HG03045 (cell line): Measurements from ENCODE around the gene SEMA4D.
"Not testable (repeated sequence)": the region's sequence is repeated elsewhere in the genome, so short reads cannot be mapped to it uniquely, and the experiment has no call there.

Experiments used
- ATAC-seq: cut with Tn5 transposase; IDR thresholded peaks from one replicate; pipeline ENCODE4 v1.9.1; 2021; ENCODE audit warnings: mild to moderate bottlenecking, moderate library complexity; ENCODE audit not compliant: unreplicated experiment

Gene SEMA4D

DNA sequence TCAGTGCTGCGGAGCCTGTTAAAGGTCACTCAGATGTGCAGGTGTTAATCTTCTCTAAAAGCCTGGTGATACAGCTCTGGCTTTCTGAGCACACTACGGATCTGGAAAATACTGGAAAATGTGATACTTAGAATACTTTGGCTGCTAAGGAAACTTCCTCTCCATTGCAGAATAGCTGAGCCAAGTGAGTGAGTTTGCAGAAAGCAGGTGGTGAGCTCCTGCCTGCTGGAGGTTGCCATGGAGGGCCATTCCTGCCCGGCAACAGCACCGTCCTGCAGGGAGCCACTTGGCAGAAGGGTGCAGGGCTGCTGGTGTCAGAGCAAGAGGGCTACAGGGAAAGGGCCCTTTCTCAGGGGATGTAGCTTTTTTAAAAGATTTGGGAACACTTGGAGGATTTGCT, 138.9 kb downstream of the SEMA4D start:
- ATAC-seq = no peak

DNA sequence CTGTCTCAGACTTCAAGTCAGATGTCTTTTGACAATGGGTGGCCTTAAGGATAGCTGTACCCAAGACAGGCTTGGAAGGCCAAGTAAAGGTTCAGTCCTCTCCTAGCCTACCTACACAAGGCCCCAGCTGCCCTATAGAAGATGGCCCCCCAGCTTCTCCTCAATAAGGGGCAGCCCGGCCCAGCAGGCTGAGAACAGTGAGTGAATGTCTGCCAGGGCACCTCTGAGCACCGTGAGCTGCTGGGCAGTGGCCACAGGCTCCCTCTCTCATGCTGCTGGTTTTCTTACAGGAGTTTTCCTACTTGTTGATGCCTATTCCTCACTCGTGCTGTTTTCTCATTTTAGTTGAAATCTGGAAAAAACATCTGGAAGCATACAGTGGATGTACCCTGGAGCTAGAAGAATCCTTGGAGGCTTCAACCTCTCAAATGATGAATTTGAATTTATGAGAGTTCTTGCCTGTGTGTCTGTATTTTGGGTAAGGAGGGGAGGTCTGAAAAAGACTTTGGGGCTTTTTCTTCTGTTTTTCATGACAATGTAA, 139.5 kb downstream of the SEMA4D start:
- ATAC-seq = no peak

DNA sequence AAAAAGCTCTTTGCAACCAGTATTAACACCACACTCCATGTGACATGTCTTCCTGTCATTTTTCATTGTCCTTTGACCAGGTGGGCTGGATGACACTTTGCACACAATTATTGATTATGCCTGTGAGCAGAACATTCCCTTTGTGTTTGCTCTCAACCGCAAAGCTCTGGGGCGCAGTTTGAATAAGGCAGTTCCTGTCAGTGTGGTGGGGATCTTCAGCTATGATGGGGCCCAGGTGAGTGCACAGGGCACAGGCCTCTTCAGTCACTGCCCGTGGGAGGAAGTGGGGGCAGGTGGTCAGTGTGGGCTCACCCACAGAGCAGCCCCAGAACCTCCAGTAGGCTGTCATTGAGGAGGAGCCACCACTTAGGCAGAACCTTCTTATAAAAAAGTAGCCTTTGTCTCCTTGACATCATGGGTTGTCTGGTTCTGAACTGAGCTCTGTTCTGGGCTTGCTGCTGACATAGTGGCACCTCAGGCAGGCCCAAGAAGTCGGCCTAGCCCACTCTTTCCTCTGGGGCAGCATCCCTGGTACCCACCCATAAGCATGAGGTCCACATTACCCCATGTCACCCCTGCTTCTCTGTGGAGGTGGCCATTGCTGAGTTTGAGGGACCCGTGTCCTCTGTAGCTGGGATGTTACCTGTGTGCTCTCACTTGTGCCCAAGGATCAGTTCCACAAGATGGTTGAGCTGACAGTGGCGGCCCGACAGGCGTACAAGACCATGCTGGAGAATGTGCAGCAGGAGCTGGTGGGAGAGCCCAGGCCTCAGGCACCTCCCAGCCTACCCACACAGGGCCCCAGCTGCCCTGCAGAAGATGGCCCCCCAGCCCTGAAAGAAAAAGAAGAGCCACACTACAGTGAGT, 140.3 kb downstream of the SEMA4D start:
- no peak for ATAC-seq

DNA sequence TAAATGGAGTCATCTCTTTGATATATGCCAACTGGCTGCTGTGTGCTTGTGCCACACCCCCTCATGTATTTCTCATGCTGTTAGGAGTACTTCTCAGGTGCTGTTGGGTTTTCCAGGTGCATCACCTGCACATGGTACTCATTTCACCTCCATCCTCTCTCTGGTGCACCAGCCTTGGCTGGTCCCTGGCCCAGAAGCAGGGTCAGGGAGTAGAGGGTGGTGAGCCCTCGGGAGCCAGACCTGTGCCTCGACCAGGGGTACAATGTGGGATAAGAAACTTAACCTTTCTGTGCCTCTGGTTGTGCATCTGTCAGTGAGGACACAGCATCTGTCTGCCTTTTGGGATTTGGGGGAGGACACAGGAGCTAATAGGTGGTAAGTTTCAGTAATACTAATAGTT, 141.1 kb downstream of the SEMA4D start:
- ATAC-seq = no peak

DNA sequence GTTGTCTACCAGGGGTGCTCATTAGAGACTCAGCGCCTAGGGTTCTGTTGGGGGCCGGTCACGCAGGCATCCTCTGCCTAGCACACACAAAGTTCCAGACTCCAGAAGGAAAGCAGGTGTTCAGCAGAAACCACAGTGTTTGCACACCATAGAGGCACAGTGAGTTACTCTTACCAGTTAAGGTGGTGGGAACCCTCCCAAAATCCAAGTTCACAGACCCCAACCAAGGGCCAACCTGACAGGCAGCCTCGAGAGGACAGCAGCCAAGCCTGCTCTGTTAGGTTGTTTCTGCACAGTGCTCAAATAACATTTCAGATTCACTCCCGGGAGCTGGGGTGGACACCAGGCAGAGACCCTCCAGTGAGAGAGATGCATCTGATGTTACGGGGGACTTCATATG, 143.4 kb downstream of the SEMA4D start:
- ATAC-seq = no peak

DNA sequence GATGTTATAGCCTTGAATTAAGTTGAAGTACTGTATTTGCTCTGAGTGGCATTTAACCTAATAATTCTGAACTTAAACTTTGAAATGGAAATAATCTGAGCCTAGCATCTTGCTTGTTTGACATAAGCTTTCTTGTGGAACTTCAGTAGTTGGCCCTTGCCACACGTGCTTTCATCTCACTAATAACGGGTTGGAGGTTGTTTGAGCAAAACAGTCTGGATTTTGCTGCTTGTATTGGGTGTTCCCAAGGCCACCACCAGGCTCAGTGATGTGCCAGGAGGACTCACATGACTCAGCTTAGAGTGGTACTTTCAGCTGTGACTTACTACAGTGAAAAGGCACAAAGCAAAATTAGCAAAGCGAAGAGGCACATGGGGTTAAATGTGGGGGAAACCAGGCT, 143.9 kb downstream of the SEMA4D start:
- ATAC-seq = no peak

DNA sequence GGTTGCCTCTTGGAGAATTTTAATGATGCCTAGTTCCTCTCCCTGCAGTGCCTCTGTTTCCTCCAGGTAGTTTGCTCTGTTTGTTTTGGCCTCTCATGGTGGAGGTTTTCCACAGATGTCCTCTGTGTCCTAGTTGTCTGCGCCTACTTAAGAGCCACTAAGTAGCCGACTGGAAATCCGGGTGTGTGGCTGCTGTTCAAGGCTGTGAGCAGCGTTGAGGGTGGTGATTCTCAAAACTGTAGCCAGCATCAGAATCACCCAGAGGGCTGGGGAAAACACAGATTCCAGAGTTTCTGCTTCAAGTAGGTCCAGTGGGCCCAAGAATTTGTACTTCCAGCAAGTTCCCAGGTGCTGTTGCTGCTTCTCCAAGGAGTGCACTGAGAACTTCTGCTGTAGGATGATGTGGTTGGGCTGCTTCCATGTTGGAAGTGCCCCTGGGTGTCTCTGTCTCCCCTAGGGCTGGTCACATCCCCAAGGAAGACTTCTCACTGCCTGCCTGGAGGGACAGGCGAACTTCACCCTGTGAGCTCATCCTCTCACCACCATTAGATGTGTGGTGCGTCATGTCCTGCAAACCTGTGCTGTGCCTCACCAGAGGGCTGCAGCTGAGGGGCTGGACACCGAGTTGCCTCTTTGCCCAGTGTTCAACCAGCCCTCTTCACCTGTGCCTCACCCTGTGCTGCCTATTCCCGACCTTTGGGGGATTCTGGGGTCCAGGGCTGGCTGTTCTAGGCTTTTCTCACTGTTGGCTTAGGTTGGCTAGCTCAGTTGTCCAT, 144.9 kb downstream of the SEMA4D start:
- no peak for ATAC-seq

DNA sequence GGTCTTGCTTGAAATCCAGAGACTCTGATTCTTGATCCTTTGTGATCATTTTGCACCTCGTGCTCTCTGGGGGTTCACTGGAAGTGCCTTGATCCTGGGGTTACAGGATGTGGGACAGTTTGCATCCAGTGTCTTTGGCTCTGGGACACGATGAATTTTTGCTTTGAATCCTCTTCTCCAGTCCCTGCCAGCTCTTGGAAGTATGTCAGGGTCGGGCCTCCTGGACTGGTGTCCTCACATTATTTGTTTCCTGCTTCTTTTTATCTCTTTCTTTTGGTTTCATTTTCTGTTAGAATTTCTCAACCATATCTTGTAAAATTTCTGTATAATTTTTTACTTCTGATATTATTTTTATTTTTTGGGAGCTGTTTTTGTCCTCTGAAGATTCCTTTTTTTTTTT, 145.5 kb downstream of the SEMA4D start:
- no peak for ATAC-seq

DNA sequence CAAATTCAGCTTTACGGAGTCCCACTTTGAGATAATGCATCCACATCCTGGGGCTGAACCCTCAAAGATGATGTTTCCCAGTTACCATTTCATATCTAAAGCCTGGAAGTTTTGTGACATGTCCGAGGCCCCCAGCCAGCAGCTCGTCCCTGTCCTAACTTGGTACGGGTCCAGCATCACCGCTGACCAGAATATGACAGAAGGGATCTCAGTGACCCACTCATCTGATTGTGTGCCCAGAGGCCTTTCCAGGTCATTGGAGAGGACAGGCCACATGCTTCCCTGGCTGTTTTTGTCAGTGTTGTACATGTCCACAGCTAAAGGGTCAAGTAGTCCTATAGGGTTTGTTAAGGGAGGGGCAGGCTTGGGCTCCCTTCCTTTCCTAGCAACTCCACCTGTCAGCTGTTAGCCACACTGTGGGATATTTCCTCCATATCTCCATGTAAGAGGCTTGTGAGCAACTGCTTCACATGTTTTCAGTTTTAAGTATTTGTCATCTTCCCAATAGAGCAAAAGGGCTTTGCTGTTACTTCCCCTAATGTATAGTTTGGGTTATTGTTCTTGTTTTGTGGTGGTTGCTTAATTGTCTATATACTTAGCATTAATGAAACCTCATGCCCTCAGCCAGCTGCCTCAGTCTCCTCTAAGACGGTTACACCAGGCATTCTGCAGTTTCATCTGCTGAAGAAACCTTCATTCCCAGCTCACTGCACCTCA, 146.2 kb downstream of the SEMA4D start:
- no peak for ATAC-seq

DNA sequence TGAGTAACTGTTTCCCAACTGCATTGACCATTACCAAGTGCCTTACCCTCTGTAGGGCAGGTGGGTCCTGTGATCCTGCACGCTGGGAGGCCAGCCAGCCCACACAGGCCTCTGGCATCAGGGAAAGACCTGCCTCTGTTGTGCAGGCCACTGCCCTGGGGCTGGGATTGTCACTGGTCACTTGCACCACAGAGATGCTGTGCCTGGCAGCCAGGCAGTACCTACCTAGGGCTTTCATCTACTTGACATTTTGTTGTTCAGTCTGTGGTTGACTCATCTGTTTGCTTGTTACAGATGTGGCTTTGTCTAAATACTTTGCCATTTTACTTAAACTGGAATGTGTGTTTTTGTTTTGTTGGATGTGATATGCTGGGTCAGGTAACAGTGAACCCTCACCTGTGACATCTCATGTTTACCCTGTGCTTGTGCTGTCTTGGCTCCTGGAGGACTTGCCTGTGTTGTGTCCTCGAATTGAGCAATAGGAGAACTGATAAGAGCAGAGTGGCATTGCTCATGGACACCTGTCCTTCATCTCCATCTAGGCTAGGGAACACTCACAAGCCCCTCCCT, 146.8 kb downstream of the SEMA4D start:
- no peak for ATAC-seq

DNA sequence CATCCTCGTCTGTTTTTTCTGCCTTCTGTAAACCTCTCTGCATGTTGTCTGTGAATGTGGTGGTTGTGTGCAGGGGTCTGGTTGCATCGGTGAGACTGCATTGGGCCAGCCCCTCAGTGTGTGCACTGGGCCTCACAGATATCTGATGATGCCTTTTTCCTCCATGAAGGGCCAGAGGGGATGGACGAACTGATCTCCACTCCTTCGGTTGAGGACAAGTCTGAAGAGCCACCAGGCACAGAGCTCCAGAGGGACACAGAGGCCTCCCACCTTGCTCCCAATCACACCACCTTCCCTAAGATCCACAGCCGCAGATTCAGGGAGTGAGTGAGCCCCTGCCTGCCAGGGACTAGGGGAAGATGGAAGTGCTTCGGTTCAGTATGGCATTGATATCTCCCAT, 148.3 kb downstream of the SEMA4D start:
- ATAC-seq = no peak

DNA sequence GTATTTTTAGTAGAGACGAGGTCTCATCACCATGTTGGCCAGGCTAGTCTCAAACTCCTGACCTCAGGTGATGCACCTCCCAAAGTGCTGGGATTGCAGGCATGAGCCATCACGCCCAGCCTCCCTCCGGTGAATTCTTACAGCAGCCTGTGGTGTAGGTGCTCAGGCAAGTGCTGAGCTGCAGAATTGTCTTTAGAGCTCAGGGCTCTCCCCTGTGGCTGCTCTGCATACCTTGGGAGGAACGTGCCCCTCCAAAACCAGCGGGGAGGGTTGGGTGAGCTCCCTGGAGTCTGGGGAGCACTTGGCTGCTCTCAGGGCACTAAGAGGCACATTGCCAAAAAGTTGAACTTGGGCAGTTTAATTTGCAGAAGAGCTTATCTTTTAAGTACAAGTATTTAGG, 150.3 kb downstream of the SEMA4D start:
- no peak for ATAC-seq

DNA sequence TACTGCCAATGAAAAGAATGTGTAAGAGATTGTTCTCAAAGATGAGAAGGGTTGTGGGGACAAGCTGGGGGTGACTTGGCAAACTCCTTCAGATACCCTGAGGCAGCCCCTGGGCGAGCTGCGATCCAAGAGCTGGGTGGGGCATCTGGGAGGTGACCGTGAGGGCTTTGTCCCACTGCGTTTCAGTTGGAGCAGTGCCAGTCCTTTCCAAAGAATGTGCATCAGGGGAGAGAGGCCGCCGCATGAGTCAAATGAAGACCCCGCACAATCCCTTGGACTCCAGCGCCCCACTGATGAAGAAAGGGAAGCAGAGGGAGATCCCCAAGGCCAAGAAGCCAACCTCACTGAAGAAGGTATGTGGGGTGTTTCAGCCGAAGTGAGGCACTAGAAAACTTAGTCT, 151.2 kb downstream of the SEMA4D start:
- ATAC-seq = no peak

DNA sequence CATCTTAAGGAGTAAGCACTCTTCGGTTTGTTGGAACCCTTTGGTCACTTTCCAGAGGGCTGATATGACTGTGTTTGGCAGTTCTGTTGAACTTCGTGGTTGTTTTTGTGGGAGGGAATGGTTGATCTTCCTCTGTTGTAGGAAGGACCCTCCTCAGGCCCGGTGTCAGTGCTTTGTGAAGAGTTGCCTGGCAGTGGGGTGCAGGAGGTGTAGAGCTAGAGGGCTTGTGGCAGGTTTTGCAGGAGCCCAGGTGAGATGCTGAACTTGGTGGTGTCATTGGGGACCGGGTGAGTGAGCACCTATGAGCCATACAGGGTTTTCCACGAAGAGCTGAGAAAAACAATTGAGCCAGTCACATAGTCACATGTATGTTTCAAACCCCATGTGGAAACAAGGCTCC, 152.4 kb downstream of the SEMA4D start:
- ATAC-seq = no peak

DNA sequence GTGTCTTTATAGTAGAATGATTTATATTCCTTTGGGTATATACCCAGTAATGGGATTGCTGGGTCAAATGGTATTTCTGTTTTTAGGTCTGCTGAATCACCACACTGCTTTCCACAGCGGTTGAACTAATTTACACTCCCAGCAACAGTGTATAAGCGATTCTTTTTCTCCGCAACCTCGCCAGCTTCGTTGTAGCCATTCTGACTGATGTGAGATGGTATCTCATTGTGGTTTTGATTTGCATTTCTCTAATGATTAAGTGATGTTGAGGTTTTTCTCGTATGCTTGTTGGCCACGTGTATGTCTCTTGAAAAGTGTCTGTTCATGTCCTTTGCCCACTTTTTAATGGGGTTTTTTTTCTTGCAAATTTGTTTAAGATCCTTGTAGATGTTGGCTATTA, 154.1 kb downstream of the SEMA4D start:
- not testable (repeated sequence) for ATAC-seq

DNA sequence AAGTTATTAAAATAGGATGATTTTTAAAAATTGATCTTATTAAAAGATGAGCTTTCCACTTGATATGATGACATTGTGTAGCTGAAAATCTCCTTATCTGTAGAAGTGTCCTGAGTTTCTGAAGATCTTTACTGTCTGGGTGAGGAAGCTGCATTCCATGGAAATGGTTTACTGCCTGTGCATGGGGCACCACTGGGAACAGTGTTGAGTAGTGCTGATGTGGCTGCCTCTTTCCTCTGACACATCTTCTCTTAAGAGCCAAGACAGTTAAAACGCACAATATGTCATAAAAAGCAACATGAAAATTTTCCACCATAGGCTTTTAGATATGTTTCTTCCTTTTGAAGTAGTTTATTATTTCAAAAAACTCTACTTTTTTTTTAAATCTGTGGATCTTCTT, 155.0 kb downstream of the SEMA4D start:
- ATAC-seq = no peak

DNA sequence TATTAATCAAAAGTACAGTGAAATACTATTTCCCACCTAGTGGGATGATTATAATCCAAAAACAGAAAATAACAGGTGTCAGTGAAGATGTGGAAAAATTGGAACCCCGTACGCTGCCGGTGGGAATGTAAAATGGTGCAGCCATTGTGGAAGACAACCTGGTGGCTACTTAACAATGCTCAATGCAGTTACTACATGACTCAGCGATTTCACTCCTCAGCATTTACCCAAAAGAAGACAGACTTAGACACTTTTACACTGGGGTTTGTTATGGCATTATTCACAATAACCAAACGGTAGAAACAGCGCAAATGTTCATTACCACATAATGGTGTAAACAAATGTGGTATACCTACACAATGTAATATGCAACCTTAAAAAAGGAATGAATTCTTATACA, 155.7 kb downstream of the SEMA4D start:
- no peak for ATAC-seq

DNA sequence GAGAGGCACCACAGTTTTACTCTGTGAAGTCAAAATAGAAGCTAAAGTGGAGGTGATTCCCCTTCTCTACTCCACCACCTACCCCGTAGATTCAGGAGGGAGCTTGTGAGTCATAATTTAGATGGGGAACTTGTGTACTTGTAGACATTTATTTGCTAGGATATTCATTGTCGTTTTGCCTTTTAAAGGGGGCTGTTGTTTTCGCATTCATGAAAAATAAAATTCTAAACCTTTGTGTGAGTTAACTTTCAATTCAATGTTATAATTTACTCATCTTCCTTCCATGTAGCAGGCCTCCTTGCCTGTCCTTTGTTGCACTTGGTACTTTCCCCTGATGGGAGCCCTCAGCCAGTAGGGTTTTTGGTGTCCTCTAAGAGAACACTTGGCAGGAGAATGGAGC, 157.6 kb downstream of the SEMA4D start:
- no peak for ATAC-seq

DNA sequence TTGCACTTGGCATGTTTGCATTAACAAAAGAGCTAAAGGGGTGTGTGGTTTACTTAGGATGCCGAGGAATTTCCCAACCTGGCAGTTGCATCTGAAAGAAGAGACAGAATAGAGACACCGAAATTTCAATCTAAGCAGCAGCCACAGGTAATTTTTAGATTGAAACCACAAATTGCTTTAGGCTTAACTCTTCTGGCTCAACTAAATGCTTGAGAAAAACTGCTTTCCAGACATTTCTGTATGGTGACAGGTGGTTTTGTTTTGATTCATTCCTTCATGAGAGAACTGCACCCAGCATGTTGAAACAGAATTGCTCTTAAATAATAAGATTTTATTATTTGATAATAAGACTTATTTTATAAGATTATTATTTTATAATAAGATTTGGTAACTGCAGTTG, 158.1 kb downstream of the SEMA4D start:
- no peak for ATAC-seq

DNA sequence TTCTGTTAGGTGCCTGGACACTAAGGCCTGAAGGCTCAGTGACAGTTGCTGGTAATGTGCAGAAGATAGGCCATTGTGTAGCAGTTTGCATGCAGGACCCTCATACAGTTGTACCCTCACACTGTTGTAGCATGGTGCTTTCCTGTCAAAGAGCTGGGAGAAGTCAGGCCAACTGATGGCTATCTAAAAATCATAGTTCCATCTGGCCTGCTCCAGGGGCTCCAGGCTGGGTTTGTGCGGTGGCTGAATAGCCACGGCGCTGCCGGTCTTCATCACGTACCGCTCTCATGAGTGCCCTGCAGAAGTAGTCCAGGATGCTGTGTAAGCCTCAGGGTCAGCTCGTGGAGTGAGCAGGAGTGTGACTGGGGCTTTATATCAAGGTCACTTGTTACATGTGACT, 167.4 kb downstream of the SEMA4D start:
- no peak for ATAC-seq

DNA sequence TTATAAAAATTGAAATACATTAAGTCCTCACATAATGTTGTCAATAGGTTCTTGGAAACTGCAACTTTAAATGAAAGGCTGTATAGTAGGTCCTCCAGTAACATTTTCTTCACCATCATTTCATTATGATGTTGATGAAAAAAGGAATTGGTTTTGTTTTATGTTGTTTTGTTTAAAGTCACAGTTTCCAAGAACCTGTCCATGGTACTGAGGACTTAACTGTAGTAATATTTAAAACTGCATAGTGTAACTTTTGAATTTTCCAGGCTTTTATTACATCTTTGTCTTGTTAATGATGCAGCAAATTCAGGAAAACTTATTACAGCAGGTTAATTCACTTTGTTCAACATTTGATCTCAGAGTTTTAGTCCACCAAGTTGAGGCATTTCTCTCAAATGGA, 168.0 kb downstream of the SEMA4D start:
- no peak for ATAC-seq
